Measurements from ENCODE around the gene LSS. TPM values are rescaled to one million over a fixed set of nuclear protein-coding genes. Genes with fewer than 3 reads are reported as not detected.

The LSS gene
- total and polyA plus RNA-seq, 8 donors = 15.3 to 246 (median 36.1) TPM

GRCh38 chr21:46168659-46169386 is 59.8 kb downstream of the LSS start:
- Histone ChIP-seq H3K27me3 (peaks cover 0 to 23% (median 0%) of the 10 kb centered on the region in 3 donors), H3K27ac (no peak overlapping the region), H3K4me1 (no peaks in the 10 kb centered on the region), H3K4me3 (no peak overlapping the region), H3K36me3 (peaks cover 0 to 13% (median 0%) of the 10 kb centered on the region in 4 donors), H3K9me3 (peaks cover 0 to 5% (median 0%) of the 10 kb centered on the region in 4 donors)
- no peak for DNase-seq
- intact Hi-C loops (cut with DNase I; ENCODE audit: low total_unique reads) = no loop called here
- 63 to 76% (median 72%) methylated on average over 8 of the region's 8 CpGs for WGBS, 5 donors
- TF ChIP-seq EP300 (IDR thresholded peaks at IDR 0.05) = no peak
- TF ChIP-seq POLR2AphosphoS5 (IDR thresholded peaks at IDR 0.05) = no peak

- Histone ChIP-seq H3K4me3 (no peak overlapping the region), H3K36me3 (peaks cover 0 to 13% (median 0%) of the 10 kb centered on the region in 4 donors), H3K9me3 (no peaks in the 10 kb centered on the region), H3K4me1 (no peaks in the 10 kb centered on the region), H3K27ac (no peak overlapping the region), H3K27me3 (peaks cover 0 to 18% (median 0%) of the 10 kb centered on the region in 3 donors)
- TF ChIP-seq EP300 (IDR thresholded peaks at IDR 0.05) = no peak
- TF ChIP-seq POLR2A (IDR thresholded peaks at IDR 0.05) = no peak
- TF ChIP-seq POLR2AphosphoS5 (IDR thresholded peaks at IDR 0.05) = no peak
- no peak for TF ChIP-seq CTCF (IDR thresholded peaks at IDR 0.05)
- 80 to 89% (median 87%) methylated on average over 6 to 14 of the region's 14 CpGs for WGBS, 5 donors
- intact Hi-C loops (cut with DNase I; ENCODE audit: low total_unique reads) = no loop called here
- DNase-seq = peak in 1 of 2 donors; percentile 0
Measured at GRCh38 chr21:46168238-46168637, 60.3 kb downstream of the LSS start.

- TF ChIP-seq POLR2A (IDR thresholded peaks at IDR 0.05) = no peak
- no peak for TF ChIP-seq CTCF (IDR thresholded peaks at IDR 0.05)
- TF ChIP-seq EP300 (IDR thresholded peaks at IDR 0.05) = no peak
- TF ChIP-seq POLR2AphosphoS5 (IDR thresholded peaks at IDR 0.05) = no peak
- no peak for DNase-seq
- Histone ChIP-seq H3K4me3 (no peak overlapping the region), H3K27me3 (peaks cover 0 to 30% (median 11%) of the 10 kb centered on the region in 3 donors), H3K36me3 (peaks cover 0 to 21% (median 3%) of the 10 kb centered on the region in 4 donors), H3K4me1 (peaks cover 0 to 11% (median 0%) of the 10 kb centered on the region in 4 donors), H3K27ac (no peak overlapping the region), H3K9me3 (no peaks in the 10 kb centered on the region)
- intact Hi-C loops (cut with DNase I; ENCODE audit: low total_unique reads) = no loop called here
Measured at GRCh38 chr21:46165098-46165497, 63.5 kb downstream of the LSS start.

- intact Hi-C loops (cut with DNase I; ENCODE audit: low total_unique reads) = no loop called here
- Histone ChIP-seq H3K27me3 (peaks cover 0 to 30% (median 11%) of the 10 kb centered on the region in 3 donors), H3K4me3 (no peak overlapping the region)
Measured at GRCh38 chr21:46163380-46163779, 65.2 kb downstream of the LSS start.

More at GRCh38 chr21:46163380-46163779, 65.2 kb downstream of the LSS start:
- no peaks in the 10 kb centered on the region for H3K9me3 ChIP-seq
- no peak overlapping the region for H3K27ac ChIP-seq
- no peak for TF ChIP-seq EP300 (IDR thresholded peaks at IDR 0.05)
- TF ChIP-seq POLR2AphosphoS5 (IDR thresholded peaks at IDR 0.05) = no peak
- TF ChIP-seq CTCF (IDR thresholded peaks at IDR 0.05) = no peak
- TF ChIP-seq POLR2A (IDR thresholded peaks at IDR 0.05) = no peak
- H3K36me3 ChIP-seq = peaks cover 0 to 18% (median 3%) of the 10 kb centered on the region in 4 donors
- WGBS, 5 donors = 78 to 94% (median 90%) methylated on average over 4 of the region's 4 CpGs
- H3K4me1 ChIP-seq = peaks cover 0 to 11% (median 0%) of the 10 kb centered on the region in 4 donors
- DNase-seq = no peak

All from stomach (tissue), 9 donors.